H4 (cell line): ENCODE data around the gene PTPN14. TPM values are rescaled to one million over a fixed set of nuclear protein-coding genes. Genes with fewer than 3 reads are reported as not detected.
A peak's percentile ranks its signal among the peaks of the same experiment; 100 is the strongest.
"Not testable (repeated sequence)": the region's sequence is repeated elsewhere in the genome, so short reads cannot be mapped to it uniquely, and the experiment has no call there.

Experiments
- DNase-seq: peaks from one replicate; pipeline ENCODE4 v3.0.0-alpha.2; 2015; ENCODE audit warnings: low spot score
- total RNA-seq: library from RNA; depleted of rRNA; stranded (reverse); fragments of >200 nt; shearing (Covaris generic); gene quantifications from 2 replicates; pipeline ENCODE4 v1.2.3, GENCODE V29; 2014

PTPN14 gene
- total RNA-seq, 1 experiment from 2014 or later: 7.5 TPM

GRCh38 chr1:214510914-214511638 lies 40.3 kb downstream of the PTPN14 start:
- DNase-seq: no peak

GRCh38 chr1:214510477-214510876 lies 40.9 kb downstream of the PTPN14 start:
- DNase-seq: no peak

DNA sequence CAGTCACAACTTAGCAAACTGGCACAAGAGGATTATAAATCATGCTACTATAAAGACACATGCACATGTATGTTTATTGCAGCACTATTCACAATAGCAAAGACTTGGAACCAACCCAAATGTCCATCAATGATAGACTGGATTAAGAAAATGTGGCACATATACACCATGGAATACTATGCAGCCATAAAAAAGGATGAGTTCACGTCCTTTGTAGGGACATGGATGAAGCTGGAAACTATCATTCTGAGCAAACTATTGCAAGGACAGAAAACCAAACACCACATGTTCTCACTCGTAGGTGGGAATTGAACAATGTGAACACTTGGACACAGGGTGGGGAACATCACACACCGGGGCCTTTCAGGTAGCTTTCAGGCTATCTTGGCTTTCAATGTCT lies 41.8 kb downstream of the PTPN14 start:
- not testable (repeated sequence) for DNase-seq

DNA sequence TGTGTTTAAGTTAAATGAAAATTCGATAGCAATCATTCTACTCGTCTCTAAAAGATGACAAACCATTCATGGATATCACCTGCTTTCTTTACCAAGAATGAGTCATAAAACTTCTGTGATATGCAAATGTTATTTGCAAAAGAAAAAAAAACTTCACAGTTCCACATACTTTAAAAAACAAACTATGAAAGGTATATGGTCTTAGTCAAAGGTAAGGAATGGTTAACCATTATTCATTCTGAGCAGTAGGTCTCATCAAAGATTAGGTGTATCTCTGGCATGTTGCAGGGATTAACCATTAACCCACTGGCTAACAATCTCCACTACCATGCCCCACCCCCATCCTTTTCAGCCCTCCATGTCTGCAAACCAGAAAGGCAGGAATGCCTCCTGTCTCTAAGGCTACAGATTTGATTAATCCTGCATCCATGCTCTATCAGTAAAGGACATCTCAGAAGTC lies 44.4 kb downstream of the PTPN14 start:
- no peak for DNase-seq

DNA sequence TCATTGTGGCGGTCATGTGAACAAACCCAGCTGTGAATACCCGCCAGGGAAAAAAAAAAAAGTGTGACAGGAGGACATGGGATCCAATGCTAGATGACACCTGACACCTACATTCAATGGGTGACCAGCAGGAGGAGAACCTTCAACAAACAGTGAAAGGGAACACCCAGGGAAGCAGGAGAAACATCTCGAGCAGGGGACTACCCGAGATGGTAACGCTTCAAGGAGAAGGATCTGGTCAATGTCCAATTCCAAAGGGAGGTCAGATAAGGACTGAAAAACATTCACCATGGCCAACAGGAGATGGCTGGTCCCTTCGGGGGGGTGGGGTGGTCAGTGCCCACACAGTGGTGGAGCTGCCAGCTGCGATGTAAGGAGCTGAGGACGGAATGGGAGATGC lies 46.3 kb downstream of the PTPN14 start:
- DNase-seq: peak; percentile 12

GRCh38 chr1:214504330-214504729 lies 47.1 kb downstream of the PTPN14 start:
- no peak for DNase-seq

GRCh38 chr1:214503553-214503952 lies 47.8 kb downstream of the PTPN14 start:
- DNase-seq: no peak

DNA sequence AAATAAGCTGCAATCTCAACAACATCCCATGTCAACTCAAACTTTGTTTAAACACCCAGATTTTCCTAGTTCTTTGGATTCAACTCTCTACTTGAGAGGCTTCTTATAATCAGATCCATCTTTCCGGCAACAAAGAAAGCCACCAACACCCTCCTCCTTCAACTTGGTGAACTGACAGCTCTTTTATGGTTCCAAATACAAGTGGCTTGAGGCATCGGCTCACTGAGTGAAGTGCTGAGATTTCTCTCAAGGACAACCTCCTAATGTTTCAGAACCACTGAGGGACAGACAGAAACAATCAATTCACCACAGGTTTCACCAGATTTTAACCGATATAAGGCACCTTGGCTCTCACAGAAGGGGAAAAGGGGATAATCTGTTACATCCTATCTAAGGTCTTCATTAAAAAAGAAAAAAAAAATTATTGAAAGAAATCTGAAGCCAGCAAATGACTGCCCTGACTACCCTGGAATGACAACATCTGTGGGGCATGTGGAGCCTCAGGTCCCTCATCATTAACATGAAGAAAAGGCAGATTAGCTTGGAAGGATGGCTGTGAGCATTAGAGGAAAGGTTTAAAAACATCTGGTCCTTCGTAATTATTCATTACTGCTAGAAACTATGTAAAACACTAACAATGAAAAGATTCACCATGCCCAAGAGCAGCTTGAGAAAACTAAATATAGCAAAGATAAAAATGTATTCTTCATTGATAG lies 50.9 kb downstream of the PTPN14 start:
- no peak for DNase-seq

DNA sequence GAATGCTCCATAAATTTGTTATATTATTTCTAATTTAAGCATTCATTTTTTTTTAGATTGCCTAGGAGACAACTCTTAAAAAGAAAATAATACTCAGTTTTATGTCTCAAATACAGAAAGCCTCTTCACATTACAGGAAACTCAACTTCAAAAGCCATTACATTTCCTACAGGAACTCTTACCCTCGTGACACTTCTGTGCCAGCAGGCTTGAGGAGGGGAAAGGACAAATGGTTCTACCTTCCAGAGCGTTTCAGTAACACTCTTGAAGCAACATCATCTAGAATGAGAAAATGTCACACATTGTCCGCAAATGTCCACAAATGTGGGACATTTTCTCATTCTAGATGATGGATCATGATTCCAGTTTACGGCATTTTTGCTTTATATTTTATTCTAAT lies 51.7 kb downstream of the PTPN14 start:
- DNase-seq: no peak

- DNase-seq: no peak
Observed at GRCh38 chr1:214498021-214498420, 53.4 kb downstream of the PTPN14 start.

DNA sequence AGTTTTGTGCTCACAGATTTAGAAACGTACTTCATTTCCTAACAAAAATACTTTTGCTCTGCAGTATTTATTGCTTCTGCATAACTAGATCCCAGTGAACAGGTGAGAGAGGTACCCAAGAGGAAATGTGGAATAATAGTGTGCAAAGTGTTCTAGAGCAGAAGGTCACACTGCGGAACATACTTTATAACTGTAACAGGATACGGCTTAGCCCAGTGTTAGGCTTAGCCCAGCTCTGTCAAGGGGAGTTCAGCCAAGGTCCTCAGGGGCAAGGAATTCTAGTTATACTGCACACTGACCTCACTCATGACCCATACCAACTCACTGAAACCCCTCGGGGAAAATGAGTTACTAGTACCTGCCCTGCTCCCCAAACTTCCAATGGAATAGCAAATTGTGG lies 55.3 kb downstream of the PTPN14 start:
- DNase-seq: no peak

- no peak for DNase-seq
Observed at GRCh38 chr1:214494706-214495105, 56.7 kb downstream of the PTPN14 start.

DNA sequence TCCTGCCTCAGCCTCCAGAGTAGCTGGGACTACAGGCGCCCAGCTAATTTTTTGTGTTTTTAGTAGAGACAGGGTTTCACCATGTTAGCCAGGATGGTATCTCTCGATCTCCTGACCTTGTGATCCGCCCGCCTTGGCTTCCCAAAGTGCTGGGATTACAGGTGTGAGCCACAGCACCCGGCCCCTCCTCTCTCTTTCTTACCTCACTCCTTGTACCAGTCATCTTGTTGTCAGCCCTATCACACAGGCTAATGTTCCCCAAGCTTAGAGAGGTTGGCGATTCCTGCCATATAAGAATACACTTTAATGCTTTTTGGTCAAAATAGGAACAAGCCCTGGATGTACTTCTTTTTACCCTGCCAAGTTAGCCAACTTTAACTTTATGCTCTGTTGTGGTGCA lies 57.2 kb downstream of the PTPN14 start:
- not testable (repeated sequence) for DNase-seq

GRCh38 chr1:214493126-214493796 lies 58.1 kb downstream of the PTPN14 start:
- DNase-seq: no peak

- no peak for DNase-seq
Observed at GRCh38 chr1:214492401-214493075, 58.9 kb downstream of the PTPN14 start.

- DNase-seq: no peak
Observed at GRCh38 chr1:214491468-214492146, 59.8 kb downstream of the PTPN14 start.

DNA sequence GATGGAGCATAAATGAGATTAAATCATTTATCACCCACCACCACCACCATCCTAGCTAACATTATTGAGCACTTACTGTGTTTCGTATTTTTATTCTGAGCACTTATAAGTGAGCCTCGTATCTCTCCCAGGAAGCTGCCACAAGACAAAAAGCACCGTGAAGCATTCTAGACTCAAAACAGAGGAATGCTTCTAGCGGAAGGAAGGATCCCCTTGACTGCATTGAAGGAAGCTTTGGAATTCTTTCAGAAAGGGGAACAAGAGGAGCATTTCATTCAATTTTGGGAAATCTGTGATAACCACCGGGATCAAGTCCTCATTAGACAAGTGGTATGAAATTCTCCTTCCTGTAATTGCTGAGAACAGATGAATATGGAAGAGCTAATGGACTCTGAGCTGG lies 66.3 kb downstream of the PTPN14 start:
- DNase-seq: no peak

GRCh38 chr1:214483180-214483579 lies 68.2 kb downstream of the PTPN14 start:
- DNase-seq: not testable (repeated sequence)

GRCh38 chr1:214481983-214482634 lies 69.3 kb downstream of the PTPN14 start:
- DNase-seq: not testable (repeated sequence)

DNA sequence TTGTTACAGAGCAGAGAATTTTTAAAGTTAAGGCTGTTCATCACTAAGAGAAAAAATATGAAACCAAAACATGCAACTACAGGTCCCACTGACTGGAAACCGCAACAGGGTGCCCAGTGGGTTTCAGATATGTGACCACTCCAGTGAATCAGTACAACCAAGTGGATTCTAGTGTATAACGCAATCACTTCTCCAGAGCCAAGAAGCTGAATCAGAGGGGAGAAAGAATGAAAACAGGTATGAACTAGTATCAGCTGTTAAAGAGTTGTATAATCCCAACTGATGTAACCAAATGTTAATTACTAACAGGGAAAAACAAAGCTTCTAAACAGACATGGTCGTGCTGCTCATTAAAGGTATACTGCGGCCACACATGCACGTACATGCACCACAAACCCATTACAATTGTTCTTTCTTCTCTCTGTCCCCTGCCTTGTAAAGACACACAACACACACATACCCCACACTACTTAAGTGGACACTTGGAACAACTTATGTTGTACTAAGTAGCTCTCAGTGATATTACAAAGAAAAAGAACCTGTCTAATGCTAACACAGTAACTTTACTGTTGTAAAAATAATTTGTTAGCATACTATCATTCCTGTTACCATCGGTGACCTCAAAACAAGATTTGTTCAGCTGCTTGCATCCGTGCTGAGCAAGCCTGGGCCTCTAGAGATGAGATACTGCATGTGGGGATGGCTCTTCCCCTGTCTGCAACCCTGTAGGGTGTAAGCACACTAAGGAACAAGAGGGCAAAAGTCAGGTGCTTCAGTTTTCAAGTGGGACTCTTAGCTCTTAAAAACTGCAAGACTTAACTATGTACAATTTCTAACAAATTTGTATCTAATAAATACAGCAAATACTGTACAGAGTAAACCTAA lies 74.2 kb downstream of the PTPN14 start:
- peak; percentile 48 for DNase-seq
